ENCODE measurements around the gene MAP1S.
"Not testable (repeated sequence)": the region's sequence is repeated elsewhere in the genome, so short reads cannot be mapped to it uniquely, and the experiment has no call there.

The MAP1S gene

DNA sequence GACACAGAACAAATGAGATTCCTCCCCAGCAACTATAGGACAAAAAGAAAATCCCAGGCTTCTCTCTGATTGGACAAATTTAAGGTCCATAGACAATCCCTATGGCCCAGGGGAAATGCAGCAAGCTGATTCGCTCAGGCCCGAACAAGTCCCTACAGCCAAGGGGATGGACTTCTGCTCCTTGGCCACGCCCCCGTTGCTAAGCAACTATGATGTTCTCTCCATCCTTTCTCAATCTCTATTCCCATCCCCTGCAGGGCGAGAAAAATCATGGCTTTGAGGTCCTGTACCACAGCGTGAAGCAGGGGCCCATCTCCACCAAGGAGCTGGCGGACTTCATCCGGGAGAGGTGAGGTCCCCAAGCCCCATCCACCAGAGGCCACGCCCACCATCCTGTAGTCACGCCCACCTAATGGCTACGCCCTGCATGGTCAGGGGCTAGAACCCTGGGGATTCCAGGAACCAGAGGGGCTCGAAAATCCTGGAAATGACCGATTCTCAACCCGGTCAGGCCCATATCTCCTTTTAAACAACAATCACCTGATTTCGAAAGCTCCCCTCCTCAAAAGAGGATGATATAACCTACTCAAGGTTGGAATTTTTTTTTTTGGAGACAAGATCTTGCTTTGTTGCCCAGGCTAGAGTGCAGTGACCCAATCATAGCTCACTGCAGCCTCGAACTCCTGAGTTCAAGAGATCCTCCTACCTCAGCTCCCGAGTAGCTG lies 43.4 kb downstream of the MAP1S start:
- DNase-seq (ENCODE audit: low read depth in 3 of 3), result no peak

DNA sequence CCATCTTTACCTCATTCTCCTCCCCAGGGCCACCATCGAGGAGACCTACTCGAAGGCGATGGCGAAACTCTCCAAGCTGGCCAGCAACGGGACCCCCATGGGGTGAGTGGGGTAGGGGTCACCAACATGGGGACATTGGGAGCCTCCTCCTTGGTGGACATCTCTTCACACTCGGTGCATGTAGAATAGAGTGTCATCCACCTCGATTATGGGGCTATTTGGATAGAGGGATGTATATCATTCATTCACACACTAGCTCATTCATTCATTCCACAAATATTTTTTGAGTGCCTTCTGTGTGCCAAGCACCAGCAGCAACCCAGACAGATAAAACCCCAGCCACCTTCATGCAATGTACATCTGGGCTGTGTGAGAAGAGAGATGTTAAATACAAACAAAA lies 45.1 kb downstream of the MAP1S start:
- no peak for DNase-seq (ENCODE audit: low read depth in 3 of 3)

DNA sequence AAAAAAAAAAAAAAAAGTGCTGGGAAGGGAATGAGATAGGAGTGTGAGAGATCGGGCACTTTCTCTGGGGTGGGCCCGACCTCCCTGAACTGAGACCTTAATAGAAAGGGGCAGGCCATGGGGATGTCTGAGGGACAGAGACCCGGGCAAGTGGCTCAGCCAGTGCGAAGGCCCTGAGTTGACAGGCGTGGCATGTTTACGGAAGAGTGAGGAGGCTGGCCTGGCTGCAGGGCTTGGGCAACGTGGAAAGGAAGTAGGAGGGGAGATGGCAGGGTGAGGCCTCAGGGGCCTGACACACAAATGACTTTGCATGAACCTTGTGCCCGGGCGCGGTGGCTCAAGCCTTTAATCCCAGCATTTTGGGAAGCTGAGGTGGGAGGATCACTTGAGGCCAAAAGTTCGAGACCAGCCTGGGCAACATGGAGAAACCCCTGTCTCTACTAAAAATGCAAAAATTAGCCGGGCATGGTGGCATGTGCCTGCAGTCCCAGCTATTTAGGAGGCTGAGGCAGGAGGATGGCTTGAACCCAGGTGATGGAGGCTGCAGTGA lies 45.9 kb downstream of the MAP1S start:
- DNase-seq (ENCODE audit: low read depth in 3 of 3), result no peak

DNA sequence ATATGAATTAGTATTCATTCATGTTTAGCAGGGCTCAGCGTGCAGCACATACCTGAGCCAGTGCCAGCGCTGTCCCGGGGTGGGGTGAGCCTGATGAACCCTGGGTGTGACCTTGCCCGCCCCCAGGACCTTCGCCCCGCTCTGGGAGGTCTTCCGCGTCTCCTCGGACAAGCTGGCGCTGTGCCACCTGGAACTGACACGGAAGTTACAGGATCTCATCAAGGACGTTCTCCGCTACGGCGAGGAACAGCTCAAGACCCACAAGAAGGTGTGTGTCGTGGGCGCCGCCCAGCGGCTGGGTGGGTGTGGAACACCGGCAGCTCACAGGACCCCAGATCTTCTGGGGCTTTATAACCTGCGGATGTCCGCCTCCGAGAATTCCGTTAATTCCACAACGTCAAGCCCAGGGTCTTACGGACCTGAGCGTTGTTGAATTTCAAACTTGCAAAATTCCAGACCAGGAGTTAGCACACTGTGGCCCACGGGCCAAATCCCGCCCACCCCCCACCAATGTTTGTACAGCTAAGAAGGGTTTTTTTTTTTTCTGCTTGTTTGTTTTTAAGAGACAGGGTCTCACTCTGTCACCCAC lies 47.4 kb downstream of the MAP1S start:
- DNase-seq (ENCODE audit: low read depth in 3 of 3), result no peak

DNA sequence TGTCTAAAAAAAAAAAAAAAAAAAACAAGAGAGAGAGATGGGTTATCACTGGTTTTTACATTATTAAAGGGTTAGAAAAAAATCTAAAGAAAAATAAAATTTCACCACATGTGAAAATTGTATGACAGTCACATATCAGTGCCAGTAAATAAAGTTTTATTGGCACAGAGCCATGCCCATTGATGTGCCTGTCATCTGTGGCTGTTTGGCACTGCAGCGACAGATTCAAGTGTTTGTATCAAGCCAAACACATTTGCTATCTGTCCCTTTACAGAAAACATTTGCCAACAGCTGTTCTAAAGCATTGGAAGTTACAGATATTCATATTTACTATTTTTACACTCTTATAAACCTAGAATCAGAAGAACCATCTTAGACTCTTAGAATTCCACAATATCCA lies 48.3 kb downstream of the MAP1S start:
- no peak for DNase-seq (ENCODE audit: low read depth in 3 of 3)

DNA sequence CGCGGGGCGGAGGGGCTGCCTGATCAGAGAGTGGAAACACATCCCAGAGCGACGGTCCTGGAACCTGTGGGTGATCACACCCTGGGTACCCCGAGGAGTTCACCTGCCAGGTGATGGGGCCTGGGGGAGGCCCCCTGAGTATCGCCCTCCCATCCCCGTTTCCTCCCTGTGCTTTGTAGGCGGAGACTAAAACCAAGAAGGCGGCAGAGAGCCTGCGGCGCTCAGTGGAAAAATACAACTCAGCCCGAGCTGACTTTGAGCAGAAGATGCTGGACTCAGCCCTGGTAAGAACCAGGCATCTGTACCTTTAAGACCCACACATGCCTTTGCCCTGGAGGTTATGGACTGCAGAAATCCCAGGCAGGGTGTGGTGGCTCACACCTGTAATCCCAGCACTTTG lies 51.3 kb downstream of the MAP1S start:
- DNase-seq (ENCODE audit: low read depth in 3 of 3), result no peak

DNA sequence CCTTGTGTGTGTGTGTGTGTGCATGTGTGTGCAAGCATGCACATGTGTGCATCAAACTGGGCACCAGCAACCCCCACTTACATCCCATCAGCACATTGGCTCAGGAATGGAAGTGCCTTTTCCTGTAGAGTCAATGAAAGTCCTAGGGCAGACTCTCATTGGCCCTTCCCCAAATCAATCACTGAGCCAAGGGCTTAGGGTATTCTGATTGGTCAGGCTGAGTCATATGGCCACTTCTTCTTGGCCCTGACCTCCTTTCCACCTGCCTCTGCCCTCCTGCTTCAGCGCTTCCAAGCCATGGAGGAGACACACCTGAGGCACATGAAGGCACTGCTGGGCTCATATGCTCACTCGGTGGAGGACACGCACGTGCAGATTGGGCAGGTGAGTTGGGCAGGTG lies 52.9 kb downstream of the MAP1S start:
- no peak for DNase-seq (ENCODE audit: low read depth in 3 of 3)

DNA sequence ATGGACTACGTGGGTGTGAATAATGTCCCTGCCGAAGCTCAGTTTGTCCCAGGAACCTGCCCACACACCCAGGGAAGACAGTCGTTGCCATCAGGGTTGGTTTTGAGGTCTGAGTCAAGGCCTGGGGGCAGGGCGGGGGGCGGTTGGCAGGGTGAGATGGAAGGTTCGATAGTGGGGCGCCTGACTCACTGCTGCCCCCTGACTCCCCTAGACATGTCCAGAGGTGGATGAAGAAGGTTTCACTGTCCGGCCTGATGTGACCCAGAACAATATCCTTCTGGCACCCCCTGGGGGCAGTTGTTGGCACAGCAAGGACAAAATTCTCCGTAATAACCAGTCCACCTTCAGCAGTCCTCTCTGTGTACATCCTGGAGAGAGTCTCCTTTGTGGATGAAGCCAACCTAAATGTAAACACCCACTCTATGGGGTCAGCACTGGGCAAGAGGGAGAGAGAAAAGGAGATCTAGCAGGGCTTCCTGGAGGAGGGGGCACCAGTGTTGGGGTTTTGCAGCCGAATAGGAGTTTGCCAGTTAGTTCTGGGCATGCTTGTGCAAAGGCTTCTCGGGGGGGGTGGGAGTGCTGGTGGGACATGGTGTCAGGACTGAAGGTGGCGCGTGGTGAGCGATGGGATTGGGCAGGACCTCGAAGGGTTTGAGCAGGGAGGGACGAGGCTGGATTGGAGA lies 56.1 kb downstream of the MAP1S start:
- DNase-seq (ENCODE audit: low read depth in 3 of 3), result no peak

DNA sequence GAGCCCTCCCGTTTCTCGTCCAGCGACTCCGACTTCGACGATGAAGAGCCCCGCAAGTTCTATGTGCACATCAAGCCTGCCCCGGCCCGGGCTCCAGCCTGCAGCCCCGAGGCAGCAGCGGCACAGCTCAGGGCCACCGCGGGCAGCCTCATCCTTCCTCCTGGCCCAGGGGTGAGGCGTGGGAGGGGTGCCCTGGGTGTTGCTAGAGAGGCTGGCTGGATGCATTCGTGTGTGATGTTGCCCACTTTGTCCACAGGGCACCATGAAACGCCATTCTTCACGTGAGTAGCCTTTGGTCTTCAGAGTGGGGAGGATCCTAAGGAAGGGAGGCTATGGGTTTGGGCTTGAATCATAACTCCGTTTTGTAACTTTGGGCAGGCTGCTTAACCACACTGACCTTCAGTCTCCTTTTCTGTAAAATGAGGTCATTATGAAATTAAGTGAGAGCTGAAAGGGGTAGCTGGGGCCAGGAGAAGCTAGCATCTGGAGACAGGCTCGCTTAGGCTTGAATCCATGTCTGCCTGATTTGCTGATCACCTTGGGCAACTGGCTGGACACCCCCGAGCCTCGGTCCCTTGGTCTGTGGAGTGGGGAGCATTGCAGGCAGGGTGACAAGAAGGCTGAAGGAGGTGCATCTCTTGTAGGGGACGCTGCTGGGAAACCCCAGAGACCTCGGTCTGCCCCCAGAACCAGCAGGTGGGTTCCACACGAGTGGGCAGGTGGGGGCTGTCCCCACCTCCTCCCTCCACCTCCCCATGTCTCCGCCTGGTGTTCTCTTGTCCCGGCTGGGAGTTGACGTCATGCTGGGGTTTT lies 56.9 kb downstream of the MAP1S start:
- DNase-seq (ENCODE audit: low read depth in 3 of 3), result no peak

DNA sequence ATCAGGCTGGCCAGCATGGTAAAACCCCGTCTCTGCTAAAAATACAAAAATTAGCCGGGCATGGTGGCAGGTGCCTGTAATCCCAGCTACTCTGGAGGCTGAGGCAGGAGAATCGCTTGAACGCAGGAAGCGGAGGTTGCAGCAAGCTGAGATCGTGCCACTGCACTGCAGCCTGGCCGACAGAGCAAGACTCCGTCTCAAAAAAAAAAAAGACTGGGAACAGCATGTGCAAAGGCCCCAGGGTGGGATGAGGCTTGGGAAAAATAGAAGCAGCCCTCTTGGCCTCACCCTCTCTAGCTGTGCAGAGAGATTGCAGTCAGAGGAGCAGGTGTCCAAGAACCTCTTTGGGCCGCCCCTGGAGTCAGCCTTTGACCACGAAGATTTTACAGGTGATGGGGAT lies 58.6 kb downstream of the MAP1S start:
- DNase-seq (ENCODE audit: low read depth in 3 of 3), result not testable (repeated sequence)

DNA sequence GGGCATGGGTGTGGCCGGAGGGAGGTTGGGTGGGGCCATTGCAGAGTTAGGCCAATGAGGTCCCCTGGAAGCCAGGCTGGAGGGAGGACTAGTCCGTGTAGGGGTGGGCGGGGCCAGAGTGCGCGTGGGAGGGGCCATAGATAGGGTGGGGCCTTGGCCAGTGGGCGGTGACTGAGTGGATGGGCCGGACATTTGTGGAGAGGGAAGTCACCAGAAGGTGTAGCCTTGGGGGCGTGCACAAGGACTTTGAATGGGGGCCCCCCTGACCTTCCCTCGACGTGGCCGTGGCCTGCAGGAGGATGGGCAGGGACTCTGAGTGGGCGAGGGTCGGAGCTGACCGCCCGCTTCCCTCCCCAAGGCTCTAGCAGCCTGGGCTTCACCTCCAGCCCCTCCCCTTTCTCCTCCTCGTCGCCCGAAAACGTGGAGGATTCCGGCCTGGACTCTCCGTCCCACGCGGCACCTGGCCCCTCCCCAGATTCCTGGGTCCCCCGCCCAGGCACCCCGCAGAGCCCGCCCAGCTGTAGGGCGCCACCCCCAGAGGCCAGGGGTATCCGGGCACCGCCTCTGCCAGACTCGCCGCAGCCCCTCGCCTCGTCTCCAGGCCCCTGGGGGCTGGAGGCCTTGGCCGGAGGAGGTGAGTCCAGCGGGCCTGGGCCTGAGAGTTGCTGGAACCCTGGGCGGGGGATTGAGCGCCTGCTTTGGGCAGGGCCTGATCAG lies 59.1 kb downstream of the MAP1S start:
- DNase-seq (ENCODE audit: low read depth in 3 of 3), result no peak

DNA sequence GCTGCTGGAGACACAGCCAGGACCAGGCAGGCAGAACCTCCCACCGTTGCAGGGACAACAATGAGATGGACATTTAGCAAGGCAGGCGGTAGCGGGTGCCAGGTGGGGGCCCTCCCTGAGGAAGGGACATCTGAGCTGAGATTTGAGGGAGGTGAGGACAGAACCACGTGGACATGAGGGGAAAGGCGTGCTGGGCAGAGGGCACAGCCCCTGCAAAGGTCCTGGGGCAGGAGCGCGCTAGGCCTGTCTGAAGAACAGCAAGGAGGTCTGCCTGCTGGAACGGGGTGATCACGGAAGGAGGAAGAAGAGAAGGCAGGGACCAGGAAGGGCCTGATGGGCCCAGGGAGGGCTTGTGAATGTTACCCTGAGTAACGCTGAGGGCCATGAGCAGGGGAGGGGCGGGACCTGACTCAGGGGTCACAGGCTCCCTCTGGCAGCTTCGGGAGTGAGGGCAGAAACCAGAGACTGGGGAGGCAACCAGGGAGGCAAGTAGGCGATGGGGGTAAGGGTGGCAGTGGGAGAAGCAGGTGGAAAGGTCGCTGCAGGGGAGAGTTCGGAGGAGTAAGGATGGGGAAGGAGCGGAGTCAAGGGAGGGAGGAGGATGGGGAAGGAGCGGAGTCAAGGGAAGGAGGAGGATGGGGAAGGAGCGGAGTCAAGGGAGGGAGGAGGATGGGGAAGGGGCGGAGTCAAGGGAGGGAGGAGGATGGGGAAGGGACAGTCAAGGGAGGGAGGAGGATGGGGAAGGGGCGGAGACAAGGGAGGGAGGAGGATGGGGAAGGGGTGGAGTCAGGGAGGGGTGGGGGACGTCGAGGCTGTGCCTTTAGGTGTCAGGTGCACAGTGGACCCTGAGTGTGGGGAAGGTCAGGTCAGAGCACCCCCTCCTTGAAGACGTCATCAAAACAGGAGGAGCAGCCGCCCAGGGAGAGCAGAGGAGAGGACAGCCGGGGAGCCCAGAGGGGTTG lies 60.0 kb downstream of the MAP1S start:
- no peak for DNase-seq (ENCODE audit: low read depth in 3 of 3)

DNA sequence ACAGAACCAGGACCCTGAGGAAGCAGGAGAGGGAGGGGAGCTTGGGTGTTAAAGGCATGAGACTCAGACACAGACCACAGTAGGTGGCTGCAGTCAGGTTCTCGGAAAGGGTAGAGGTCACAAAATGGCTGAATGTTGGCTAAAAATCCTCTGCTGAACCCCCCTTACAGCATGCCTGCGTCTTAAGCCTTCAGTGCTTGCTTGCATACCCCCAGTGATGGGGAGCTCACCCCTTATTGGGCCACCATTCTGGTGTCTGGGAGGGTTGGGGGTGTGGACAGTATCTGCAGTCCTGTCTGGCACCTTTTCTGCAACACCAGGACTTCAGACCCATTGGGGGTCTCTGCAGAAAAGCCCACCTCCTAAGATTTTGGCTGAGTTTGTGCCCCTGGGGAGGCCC lies 61.5 kb downstream of the MAP1S start:
- DNase-seq (ENCODE audit: low read depth in 3 of 3), result no peak

DNA sequence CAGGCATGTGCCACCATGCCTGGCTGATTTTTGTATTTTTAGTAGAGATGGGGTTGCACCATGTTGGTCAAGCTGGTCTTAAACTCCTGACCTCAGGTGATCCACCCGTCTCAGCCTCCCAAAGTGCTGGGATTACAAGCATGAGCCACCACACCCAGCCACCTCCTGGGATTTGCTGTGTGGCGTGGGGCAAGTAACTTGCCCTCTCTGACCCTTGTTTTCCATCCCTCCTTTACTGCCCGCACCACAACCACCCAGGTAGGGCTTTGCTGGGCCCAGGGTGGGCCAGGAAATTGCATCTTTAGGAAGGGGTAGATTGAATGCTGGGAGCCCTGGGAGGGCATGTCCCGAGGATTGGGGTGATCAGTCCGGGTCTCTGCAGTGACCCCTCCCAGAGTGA lies 64.4 kb downstream of the MAP1S start:
- DNase-seq (ENCODE audit: low read depth in 3 of 3), result not testable (repeated sequence)
